C4-2B (cell line): ENCODE results near the gene RAPGEF1.

Experiments used
- CTCF ChIP-seq: fragments of 450-650 bp; conservative IDR thresholded peaks from 2 replicates; pipeline ENCODE4 v1.5.1; 2017; ENCODE audit warnings: mild to moderate bottlenecking
- ZFX ChIP-seq: fragments of 450-650 bp; IDR thresholded peaks from 2 replicates; pipeline ENCODE4 v1.6.1; 2017

DNA sequence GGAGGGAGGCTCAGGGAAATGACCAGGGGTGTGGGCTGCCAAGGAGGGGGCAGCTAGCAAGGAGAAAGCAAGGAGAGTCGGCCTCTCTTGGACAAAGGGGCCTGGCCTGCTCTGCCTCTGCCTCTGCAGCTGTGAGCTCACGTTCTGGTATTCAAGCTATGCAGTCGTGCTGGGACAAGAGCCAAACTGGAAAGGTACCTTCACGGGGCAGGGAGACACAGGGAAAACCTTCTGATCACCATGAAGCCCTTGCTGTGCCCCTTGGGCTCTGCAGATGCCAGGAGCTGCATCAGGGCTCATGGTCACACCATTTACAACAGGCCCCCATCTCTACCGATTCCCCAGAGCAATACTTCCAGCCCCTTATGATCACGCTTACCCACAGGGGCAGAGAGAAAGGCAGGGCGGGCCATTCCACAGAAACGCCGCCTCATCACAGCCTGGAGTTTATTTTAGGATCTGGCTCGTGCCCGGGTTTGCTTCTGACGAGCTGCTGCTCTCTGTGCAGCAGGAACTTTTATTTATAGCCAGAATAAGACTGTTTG, 131.3 kb downstream of the RAPGEF1 start:
- TF ChIP-seq CTCF (no peak), ZFX (no peak)
